EH (cell line): ENCODE results near the gene CCND3.

Experiments
- DNase-seq: peaks from one replicate; pipeline ENCODE4 v3.0.0-alpha.2; 2015; ENCODE audit warnings: low read depth

CCND3 gene

GRCh38 chr6:41921712-41921998 is 20.0 kb downstream of the CCND3 start:
- no peak for DNase-seq

GRCh38 chr6:41920921-41921711 is 20.5 kb downstream of the CCND3 start, which contains the start of the genes BYSL and MED20:
TSS of gene BYSL (plus strand) at chr6:41921499. CDS start at chr6:41921563, 64 bp downstream.
TSS of gene MED20 (minus strand) at chr6:41921139. CDS start at chr6:41921018, 121 bp downstream.
- peak; percentile 95 for DNase-seq

GRCh38 chr6:41917528-41917927 is 24.1 kb downstream of the CCND3 start:
- peak; percentile 96 for DNase-seq

- no peak for DNase-seq
Measured at GRCh38 chr6:41914869-41915530, 26.6 kb downstream of the CCND3 start.

GRCh38 chr6:41914343-41914742 is 27.3 kb downstream of the CCND3 start:
- DNase-seq, result no peak

- DNase-seq, result no peak
Measured at GRCh38 chr6:41909727-41910126, 31.9 kb downstream of the CCND3 start.

- peak; percentile 40 for DNase-seq
Measured at GRCh38 chr6:41901882-41902519, 39.6 kb downstream of the CCND3 start.

- no peak for DNase-seq
Measured at GRCh38 chr6:41900861-41901260, 40.7 kb downstream of the CCND3 start.

- no peak for DNase-seq
Measured at GRCh38 chr6:41896281-41896680, 45.3 kb downstream of the CCND3 start.

GRCh38 chr6:41895300-41896233 is 46.0 kb downstream of the CCND3 start, which contains the start of gene USP49:
TSS of gene USP49 (minus strand) at chr6:41895375. CDS start at chr6:41806983, 88,392 bp downstream.
- peak; percentile 80 for DNase-seq

GRCh38 chr6:41894366-41895299 is 47.0 kb downstream of the CCND3 start:
- DNase-seq, result peak; percentile 20

- no peak for DNase-seq
Measured at GRCh38 chr6:41892921-41893564, 48.6 kb downstream of the CCND3 start.

- peak; percentile 36 for DNase-seq
Measured at GRCh38 chr6:41887331-41887751, 54.3 kb downstream of the CCND3 start.

- no peak for DNase-seq
Measured at GRCh38 chr6:41885930-41886329, 55.7 kb downstream of the CCND3 start.

GRCh38 chr6:41884957-41885356 is 56.7 kb downstream of the CCND3 start:
- no peak for DNase-seq
